Activated CD8-positive, alpha-beta memory T cell treated with anti-CD3 and anti-CD28 coated beads for 48 hours (primary cell): Measurements from ENCODE around the gene CLK4.
A peak's percentile ranks its signal among the peaks of the same experiment; 100 is the strongest.

Source experiments
- DNase-seq, 3 experiments: peaks; one replicate each; pipeline ENCODE4 v3.0.0-alpha.2; 2020; ENCODE audit warnings: low read depth in 2 of 3, low spot score in 2 of 3

CLK4 gene

DNA sequence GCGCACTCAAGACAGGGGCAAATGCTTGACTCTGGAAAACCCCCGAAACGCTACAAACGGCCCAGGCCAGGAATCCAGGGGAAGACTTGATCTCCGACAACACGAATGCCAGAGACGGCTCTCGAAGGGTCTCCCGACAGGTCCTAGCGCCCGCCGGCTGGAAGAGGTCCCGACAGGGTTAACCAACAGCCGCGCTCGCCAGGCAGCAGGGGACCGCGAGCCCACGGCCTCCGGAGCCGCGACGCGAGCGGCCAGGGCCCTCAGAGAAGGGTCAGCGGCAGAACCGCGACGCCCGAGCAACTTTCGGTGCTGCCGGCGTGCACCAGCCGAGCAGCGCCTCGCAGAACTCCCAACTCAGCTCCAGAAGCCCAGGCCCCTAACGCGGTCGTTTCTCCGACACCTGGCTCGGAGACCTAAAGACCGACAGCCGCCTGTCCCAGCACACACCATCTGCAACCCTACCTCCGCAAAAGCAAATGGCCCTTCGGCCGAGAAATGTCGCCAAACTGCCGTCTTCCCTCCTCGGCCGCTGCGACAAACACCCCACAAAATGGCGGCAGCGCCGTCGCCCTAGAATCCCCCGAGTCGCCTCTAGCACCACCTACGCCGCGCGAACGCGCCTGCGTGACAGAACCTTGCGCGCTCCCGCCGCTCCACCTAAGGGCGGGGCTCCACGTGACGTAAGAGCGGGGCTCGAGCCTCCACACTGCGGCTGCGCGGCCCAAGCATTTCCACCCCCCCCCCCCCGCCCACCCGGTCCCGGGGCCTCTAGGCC is at the start of gene CLK4:
CLK4 (minus strand) TSS at position 567 of the 775 bp plus-strand sequence. CDS start 3,634 bp downstream, outside the sequence.
- peak; percentile 90 to 95 (median 93) for DNase-seq

DNA sequence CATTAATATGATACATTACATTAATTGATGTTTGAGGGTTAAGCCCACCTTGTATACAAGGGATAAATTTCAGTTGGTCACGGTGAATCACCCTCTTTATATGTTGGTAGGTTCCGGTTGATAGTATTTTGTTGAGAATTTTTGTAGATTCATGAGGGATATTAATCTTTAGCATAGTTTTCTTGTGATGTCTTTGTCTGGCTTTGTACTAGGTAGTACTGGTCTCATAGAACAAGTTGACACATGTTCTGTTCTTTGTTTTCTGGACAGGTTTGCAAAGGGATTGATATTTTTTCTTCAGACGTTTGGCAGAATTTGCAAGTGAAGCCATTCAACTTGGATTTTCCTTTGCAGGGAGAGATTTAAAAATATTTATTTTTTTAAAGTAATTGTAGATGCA is 49.1 kb upstream of the CLK4 start:
- DNase-seq = no peak

DNA sequence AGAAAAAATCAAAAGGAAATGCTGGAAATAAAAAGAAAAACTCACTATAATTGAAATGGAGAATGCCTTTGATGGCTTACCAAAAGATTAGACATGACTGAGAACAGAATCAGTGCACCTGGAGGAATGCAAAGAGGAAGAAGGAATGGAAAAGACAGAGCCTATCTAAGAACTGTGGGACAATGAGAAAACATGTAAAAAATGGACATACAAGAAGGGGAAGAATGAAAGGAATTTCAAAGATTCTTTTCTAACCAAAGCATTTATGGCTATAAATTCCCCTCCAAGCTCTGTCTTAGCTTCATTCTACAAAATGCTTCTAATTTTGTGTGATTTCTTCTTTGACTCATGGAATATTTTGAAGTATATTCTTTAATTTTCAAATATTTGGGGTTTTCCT is 47.5 kb upstream of the CLK4 start:
- DNase-seq = no peak

DNA sequence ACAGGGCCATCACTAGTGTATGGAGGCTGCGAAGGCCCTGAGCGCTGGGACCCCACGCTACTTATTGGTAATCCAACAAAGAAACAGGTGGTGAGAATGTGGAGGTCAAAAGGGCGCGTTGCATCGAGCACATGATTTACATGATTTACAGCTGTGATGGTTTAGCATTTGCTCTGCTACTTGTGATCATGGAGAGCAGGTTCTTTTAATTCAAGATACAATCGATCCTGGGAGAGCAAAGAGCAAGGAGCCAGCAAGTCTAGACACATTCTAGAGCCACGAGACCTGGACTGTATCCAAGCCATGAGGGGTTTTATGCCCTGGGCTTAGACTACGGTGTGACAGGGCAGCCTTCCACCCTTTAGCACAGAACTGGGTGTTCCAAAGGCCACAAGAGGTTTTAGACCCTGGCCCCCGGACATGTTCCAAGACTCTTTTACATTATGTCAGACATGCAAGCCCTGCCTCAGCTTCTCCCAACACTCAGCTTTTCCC is 47.0 kb upstream of the CLK4 start:
- DNase-seq = no peak

DNA sequence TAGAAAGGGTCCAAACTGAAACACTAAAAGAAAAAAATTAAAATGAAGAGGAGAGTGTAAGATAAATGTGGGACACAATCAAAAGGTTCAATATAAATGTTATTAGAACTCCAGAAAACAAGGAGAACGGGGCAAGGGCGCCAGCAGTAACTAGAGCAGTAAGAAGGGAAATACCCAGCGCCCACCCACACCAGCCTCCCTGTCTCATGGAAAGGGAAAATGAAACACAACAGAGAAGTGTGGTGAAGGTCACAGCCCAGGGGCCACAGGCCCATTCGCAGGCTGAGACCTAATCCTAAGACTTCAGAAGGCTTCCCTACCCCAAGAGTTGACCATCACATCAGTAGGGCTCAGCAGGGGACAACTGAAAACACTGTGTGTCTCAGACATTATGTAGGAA is 45.8 kb upstream of the CLK4 start:
- DNase-seq = no peak

DNA sequence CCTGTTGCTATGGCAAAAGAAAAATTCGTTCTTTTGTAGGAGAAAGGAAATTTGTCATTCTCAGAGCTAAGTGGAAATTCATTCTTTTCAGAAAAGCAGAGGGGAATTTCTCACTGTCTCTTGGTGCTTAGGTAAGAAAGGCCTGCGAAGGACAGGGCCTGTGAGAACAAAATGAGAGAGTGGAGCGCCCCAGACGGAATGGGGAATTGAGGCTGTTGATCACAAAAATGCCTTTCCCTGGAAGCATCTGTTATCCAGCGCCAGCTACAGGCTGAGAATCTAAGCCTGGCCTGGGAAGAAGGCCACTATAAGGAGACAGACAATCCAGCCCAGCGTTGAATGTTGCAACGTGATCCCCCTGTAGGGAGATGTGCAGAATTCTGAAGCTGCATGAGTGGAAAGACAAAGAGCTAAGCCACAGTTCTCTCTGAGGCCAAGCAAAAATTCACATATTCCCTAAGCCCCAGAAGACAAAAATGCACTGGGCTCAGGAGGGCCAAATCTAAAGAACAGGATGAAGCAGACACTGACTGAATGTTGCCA is 44.8 kb upstream of the CLK4 start:
- DNase-seq = no peak

DNA sequence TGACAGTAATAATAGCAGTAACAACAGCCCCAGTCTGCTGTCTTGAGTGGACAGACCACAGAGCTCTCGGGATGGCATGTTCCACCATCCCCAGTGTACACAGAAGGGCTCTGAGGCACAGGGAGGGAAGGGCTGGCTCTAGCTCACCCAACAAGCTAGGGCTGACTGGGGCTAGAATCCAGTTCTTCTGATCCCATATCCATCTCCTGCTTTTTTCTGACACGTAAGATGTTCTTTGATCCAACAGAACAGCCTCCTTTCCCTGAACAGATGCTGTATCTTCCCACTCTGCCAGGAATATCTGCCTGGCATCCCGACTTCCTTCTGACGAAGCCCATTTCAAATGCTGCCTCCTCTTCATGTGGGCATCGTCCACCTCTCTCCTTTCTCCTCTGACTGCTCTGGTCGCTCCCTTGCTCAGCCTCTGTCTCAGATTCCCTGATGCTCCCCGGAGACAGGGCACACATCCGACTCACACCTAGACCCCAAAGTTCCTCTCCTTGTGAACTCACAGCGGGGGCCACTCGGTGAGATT is 43.6 kb upstream of the CLK4 start:
- DNase-seq = no peak

DNA sequence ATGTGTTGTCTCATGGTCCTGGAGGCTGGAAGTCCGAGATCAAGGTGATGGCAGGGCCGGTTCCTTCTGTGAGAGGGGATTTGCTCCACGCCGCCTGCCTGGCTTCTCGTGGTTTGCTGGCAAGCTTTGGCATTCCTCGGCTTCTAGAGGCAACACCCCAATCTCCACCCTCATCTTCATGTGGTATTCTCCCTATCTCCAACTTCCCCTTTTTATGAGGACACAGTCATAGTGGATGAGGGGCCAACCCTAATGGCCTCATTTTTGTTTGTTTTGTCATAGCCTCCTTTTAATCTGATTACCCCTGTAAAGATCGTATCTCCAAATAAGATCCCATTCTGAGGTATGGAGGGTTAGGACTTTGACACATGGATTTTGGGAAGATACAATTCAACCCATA is 41.7 kb upstream of the CLK4 start:
- DNase-seq = no peak

DNA sequence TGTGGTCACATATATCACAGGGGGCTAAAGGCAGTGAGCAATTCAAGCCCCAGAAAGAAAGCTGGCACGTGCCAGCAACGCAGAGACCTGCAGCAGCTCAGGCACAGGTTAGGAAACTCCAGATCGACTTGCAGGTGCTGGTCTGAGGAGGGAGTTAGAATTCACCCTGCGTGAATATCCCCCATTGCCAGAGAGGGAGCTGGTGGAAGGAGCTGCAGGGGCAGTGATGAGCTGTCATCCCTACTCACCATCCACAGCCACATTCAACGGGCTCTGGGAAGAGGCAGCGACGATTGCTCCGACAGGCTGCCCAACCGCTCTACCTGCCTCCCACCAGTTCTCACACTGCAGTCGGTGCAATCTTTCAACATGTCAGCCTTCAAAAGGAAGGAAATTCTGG is 40.8 kb upstream of the CLK4 start:
- DNase-seq = no peak

DNA sequence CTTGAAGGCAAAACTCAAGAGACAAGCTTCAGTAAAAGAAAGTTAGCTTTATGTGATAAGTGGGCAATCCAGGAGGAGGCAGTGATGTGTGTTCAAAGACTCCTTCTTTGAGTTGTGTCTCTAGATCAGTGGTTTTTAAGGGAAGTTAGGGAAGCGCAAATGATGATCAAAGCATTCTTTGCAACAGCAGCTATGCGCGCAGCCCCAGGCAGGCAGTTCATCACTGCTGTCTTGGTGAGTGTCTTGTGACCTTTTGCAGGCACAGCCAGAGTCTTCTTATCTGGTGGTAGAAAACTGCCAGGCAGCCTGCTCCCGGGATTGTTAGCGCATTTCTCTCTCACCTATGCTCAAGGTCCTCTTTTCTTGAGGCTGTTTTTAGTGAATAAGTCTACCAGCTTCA is 40.3 kb upstream of the CLK4 start:
- DNase-seq = no peak

DNA sequence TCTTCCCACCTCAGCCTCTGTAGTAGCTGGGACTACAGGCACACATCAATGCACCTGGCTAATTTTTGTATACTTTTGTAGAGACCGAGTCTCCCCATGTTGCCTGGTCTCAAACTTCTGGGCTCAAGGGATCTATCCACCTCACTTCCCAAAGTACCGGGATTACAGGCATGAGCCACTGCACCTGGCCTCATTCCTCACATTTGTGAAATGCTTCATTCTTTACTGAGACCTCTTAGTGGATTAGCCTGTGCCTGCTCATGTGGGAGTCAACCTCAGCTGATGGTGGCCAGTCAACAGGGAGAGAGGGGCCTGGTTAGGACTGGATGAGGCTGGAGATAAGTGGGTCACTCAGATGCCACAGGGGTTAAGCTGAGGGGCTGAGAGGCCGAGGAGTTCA is 37.3 kb upstream of the CLK4 start:
- DNase-seq = no peak

DNA sequence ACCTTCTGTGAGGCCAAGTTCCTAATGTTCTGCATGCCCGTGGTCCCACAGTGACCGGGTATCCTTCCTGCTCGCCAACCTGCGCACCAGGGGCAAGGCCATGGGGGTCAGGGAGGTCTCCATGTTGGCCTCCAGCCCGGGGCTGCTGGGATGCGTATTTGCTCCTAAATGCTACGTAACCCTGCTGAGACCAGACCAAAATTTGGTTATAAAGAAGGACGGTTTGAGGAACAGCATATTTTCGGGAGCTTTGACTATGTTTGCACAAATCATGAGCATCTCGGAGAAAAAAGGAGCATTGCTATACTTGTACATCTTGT is 35.7 kb upstream of the CLK4 start:
- no peak for DNase-seq

DNA sequence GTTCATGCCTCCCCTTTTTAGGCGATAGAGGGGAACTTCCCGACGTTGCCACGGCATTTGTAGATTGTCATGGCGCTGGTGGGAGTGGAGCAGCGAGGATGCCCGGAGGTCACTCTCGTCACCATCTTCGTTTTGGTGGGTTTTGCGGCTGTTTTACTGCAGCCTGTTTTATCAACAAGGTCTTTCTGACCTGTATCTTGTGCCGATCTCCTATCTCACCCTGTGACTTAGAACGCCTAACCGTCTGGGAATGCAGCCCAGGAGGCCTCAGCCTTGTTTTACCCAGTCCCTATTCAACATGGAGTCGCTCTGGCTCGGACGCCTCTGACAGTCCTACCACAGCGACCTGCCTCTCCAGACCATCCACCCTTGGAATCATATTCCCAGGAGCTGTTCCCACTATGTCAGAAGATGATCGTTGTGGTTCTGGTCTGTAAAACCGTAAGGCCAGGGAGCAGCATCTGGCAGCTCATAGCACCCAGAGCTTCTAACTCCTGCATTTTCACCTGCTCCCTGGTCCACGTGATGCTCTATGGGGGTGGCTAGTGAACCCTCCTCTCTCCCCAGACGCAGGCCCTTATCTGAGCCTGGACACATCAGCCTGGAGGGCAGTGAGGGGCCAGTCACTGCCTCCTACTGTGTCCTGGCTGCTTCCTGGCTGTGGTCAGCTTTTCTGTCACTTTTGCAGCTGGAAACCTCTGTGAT is 35.1 kb upstream of the CLK4 start:
- DNase-seq = no peak

DNA sequence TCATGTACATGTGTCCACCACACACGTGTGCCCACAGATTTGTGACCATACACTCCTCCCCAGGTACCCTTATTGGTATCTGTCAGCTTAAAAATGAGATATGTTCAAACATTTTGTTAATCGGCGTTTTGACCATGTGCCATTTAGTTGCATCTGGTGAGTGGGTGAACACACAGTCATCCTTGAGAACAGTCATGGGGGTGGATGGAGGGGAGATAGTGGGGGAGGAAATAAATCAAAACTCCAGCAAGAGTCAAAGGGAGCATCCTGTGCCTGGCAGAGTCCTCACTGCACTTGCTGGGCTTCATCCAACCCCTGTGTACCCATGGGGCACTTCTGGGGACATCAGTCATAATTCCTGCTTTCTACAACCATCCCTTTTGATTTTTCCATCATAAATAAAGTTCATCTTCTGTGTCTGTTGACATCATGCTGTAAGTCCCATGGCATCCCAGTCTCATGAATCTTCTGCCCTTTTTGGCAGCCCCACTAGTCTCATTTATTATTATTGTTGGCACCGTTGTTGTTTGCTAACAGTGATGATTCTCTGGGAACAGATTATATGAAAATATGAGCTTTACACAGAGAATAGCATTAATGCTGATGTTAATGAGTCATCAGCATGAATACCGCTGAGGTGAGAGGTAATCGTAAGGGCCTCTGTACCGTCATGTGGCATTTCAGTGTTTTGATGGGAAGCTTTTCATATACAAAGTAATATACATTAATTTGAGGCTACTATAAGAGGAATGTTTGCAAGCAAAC is 24.4 kb upstream of the CLK4 start:
- DNase-seq = no peak

DNA sequence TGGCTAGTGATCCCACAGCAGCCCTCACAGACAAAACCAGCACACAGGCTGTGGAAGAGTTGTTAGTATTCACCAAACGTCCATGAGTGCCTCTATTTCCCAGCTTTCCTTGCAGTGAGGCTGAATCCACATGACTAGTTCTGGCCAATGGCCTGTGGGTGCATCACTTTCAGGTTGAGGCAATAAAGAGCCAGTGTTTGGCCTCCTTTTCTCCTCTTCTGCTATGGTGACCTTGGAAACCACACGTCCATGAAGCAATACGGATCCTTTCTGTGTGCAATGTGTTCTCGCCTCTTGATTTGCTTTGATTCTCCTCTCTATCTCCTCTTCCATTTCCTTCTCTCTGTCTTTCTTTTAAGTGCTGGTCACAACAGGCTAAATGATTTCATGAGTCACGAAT is 23.4 kb upstream of the CLK4 start:
- no peak for DNase-seq

DNA sequence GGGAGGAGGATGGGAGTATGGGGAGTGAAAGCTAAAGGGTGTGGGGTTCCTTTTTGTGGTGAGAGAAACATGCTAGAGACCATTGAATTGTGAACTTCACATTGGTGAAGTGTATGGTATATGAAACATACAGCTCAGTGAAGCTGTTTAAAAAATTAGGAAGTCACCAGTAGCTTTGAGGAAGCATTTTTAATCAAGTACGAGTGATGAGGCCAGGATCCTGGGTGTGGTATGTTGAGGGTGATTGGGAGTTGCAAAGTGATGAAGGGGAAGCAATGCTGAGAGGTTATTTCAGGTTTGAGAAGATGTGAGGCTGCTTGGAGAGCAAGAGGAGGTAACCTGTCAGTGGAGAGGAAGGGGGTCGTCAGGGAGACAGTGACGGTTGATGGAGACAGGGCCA is 22.7 kb upstream of the CLK4 start:
- DNase-seq = no peak

DNA sequence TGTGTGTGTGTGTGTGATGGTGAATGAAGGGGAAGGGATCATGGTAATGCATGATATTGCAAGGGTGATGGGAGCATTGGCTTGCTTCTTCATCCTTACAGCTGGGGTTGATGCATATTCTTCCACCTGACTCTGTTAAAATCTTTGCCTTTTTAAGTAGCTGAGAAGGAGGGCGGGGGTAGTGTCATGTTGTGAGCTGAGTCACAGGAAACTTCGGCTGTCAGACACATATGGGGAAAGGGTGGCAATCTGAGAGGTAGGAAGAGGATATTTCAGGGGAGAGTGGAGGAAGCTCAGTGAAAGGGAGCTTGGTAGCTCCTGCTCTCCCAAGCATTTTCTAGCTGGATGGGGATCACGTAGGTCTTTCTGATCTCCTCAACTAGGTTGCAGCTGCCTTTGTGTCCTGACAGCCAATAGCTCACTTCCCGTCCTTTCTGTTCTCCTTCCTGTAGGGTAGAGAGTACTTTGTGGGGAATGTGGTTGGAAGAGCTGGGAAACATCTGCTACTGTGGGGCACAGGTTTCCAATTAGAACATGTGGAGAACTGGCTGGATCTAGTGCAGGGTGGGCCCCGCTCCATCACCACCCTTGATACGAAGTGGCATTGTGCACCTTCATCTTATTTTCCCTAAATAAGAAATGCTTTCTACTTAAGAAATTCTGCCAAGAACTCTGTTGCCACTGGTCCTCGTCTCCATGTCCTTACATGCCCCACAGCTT is 18.1 kb upstream of the CLK4 start:
- no peak for DNase-seq

DNA sequence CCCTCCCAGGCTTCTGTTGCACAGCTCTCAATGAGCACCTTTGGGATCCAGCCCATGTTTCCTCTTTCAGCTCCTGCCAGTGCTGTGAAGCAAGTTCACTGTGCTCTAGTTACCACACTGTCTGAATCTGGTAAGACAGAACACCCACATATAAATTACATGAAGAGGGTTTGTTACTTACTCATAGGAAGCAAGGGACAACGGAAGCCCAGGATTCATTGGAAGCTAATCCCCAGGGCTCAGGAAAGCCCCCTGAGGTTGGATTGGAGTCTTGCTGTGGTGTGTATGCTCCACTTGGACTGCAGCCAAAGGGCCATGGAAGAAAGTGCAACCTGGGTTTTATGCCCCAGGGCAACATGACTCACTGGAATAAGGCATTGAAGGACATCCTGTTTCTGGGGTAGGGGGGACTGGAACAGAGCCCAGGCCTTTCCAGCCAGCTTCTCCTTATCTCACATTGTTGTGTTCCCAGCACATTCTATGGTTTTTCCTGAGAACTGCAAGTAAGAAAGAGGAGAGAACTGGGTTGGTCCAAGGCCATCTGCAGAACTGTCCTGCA is 15.6 kb upstream of the CLK4 start:
- DNase-seq = no peak

DNA sequence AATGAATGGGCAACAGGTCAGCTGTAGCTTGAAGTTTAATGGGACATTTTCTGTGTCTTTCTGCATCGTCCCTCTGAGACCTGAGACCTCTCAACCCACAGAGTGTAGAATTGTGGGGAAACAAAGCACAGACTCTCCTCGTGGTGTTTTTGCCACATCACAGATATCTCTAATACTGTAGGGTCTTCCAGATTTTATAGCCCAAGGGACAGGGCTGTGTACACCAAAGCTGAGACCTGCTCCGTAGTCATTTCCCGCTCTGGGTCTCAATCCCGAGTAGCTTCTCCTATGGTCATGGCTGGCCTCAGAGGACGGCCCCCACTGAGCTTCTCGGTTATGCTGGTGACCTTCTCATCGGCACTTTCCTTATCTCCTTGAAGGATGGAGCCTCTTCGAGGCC is 14.9 kb upstream of the CLK4 start:
- DNase-seq = no peak

DNA sequence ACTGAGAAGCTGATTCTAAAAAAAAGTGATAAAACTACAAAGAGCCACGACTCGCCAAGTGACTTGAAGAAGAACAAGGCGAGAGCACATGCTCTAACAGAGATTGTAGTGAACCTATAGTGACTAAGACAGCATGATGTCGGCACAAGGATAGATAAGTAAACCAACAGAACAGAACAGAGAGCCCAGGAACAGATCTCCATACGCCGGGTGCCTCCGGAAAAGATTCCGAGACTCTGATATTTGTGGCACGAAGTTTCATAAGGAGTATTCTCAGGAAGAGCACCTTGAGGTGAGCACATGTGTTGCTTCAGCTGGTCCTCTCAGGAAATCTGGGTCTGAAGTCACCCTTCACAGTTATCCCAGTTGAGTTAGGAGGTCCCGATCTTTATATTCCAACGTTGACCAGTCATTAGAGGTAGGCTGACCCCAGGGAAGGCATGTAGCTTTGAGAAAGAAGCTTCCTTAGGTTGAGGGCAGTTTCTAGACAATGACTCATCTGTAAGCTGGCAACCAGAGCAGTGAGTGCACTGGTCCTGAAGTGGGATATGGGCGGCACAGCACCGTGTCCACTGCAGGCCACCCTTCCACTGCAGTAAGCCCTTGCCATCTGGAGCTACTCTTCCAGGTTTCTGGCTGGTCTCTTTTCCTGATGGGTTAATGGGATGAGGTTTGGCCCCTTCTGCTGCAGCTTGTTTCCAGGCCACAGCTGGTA is 13.6 kb upstream of the CLK4 start:
- no peak for DNase-seq
